ENCODE measurements around the gene FGF9.

FGF9 gene

GRCh38 chr13:21674490-21675009, 3.7 kb downstream of the FGF9 start:
- no peak for TF ChIP-seq CTCF (IDR thresholded peaks at IDR 0.05; ENCODE audit: low read depth, low read length, missing control alignments)
- no peak for DNase-seq (ENCODE audit: low read depth)
- H3K4me3 ChIP-seq (ENCODE audit: low read depth, low read length), result peak overlapping the region; percentile 67

GRCh38 chr13:21675095-21675991, 4.5 kb downstream of the FGF9 start:
- no peak for DNase-seq (ENCODE audit: low read depth)
- peak overlapping the region; percentile 40 for H3K4me3 ChIP-seq (ENCODE audit: low read depth, low read length)
- no peak for TF ChIP-seq CTCF (IDR thresholded peaks at IDR 0.05; ENCODE audit: low read depth, low read length, missing control alignments)

GRCh38 chr13:21676611-21677021, 5.7 kb downstream of the FGF9 start:
- no peak overlapping the region for H3K4me3 ChIP-seq (ENCODE audit: low read depth, low read length)
- no peak for DNase-seq (ENCODE audit: low read depth)
- TF ChIP-seq CTCF (IDR thresholded peaks at IDR 0.05; ENCODE audit: low read depth, low read length, missing control alignments), result peak; percentile 25

- no peak for TF ChIP-seq CTCF (IDR thresholded peaks at IDR 0.05; ENCODE audit: low read depth, low read length, missing control alignments)
- DNase-seq (ENCODE audit: low read depth), result no peak
- no peak overlapping the region for H3K4me3 ChIP-seq (ENCODE audit: low read depth, low read length)
Measured at GRCh38 chr13:21677075-21677623, 6.3 kb downstream of the FGF9 start.

GRCh38 chr13:21683034-21683733, 12.3 kb downstream of the FGF9 start:
- no peak for TF ChIP-seq CTCF (IDR thresholded peaks at IDR 0.05; ENCODE audit: low read depth, low read length, missing control alignments)
- H3K4me3 ChIP-seq (ENCODE audit: low read depth, low read length), result no peak overlapping the region
- DNase-seq (ENCODE audit: low read depth), result no peak

GRCh38 chr13:21684576-21684975, 13.7 kb downstream of the FGF9 start:
- TF ChIP-seq CTCF (IDR thresholded peaks at IDR 0.05; ENCODE audit: low read depth, low read length, missing control alignments), result no peak
- no peak overlapping the region for H3K4me3 ChIP-seq (ENCODE audit: low read depth, low read length)
- DNase-seq (ENCODE audit: low read depth), result no peak

All from GM12864 (cell line).